Pancreas (tissue), 10 donors: ENCODE measurements around the gene MADD. TPM values are rescaled to one million over a fixed set of nuclear protein-coding genes. Genes with fewer than 3 reads are reported as not detected.

ENCODE experiments used
- ATAC-seq, 4 donors: fragments of 200-7000 bp; cut with Tn5 transposase; one replicate each; pipeline versions ENCODE4 v1.8.0 to v1.9.1; 2020; ENCODE audit warnings: mild to moderate bottlenecking in 4 of 4, moderate library complexity in 4 of 4
- DNase-seq, 6 donors: peaks; one replicate each; pipeline ENCODE4 v3.0.0-alpha.2; 2020
- FAIRE-seq: peaks from 2 replicates; lab custom pipeline; 2012; peaks lifted over from hg19 to GRCh38; lab: Jason Lieb, UNC
- H3K27ac ChIP-seq, 4 donors: fragments of 200-600 bp; sonication (generic); 1 replicate in 3 of 4; 2 replicates in 1 of 4; pipeline versions ENCODE4 v1.5.0 to v1.8.0; 2020
- H3K27me3 ChIP-seq, 4 donors: fragments of 200-600 bp; one replicate each; pipeline ENCODE4 v1.8.0; 2021
- H3K36me3 ChIP-seq, 3 donors: fragments of 200-600 bp; sonication (generic) in 1 of 3; one replicate each; pipeline versions ENCODE4 v1.5.0 to v1.8.0; 2020 to 2021
- H3K4me1 ChIP-seq, 3 donors: fragments of 200-600 bp; one replicate each; pipeline ENCODE4 v1.8.0; 2021
- H3K4me3 ChIP-seq, 4 donors: fragments of 200-600 bp; sonication (generic) in 2 of 4; one replicate each; pipeline versions ENCODE4 v1.5.0 to v1.8.0; 2020 to 2021
- H3K9me3 ChIP-seq, 4 donors: fragments of 200-600 bp; one replicate each; pipeline ENCODE4 v1.8.0; 2021
- WGBS, 2 donors: extraction: QIAGEN DNeasy Blood & Tissue Kit; methylation state at CpG; one replicate each; pipeline ENCODE4 v1.1.7; 2013; 5-methylcytosine and 5-hydroxymethylcytosine counted together
- intact Hi-C, 3 donors: fragments of 100-400 bp; cut with DNase I; formaldehyde crosslinking; loops; one replicate each; pipeline versions ENCODE4 v1.11.1 to v1.14.2; 2022
- polyA plus RNA-seq, 2 donors: library from polyadenylated mRNA; stranded (reverse); fragments of 200-250 nt; gene quantifications; one replicate each; pipeline ENCODE4 v1.2.3, GENCODE V29; 2013
- total RNA-seq, 6 donors: library from RNA; stranded (reverse); fragmentation: NEBNext Ultra II Directional in 4 of 6; extraction: Animal tissue kit (Norgen Biotek cat#: 25700) in 4 of 6; gene quantifications; one replicate each; pipeline versions ENCODE4 v1.2.1 to v1.2.4, GENCODE V29; 2021 to 2023
- TF ChIP-seq, protein P1 (sequence below), 4 donors: fragments of 200-600 bp; sonication (generic) in 3 of 4; IDR thresholded peaks; one replicate each; pipeline versions ENCODE4 v1.5.0 to v1.8.0; 2021; ENCODE audit warnings: antibody characterized with exemption in 4 of 4
- donor health status: healthy with polysubstance abuse.
- donor health status: DM: no; HTN: no; CAD: no; lungs with moderate emphysema.
- donor health status: DM: no; HTN: no; CAD: no.
- donor health status: control.
- donor health status: control.
- donor health status: Bipolar disorder and iron deficiency.
- donor health status: DM: yes; HTN: yes; CAD: no.
- donor health status: DM: no; HTN: no; CAD: no.
- donor health status: DM: no; HTN: no; CAD: no.
- donor health status: DM: yes; HTN: yes; CAD: no.

MADD gene
- total and polyA plus RNA-seq, 8 donors, result 15.0 to 36.9 (median 21.3) TPM

DNA sequence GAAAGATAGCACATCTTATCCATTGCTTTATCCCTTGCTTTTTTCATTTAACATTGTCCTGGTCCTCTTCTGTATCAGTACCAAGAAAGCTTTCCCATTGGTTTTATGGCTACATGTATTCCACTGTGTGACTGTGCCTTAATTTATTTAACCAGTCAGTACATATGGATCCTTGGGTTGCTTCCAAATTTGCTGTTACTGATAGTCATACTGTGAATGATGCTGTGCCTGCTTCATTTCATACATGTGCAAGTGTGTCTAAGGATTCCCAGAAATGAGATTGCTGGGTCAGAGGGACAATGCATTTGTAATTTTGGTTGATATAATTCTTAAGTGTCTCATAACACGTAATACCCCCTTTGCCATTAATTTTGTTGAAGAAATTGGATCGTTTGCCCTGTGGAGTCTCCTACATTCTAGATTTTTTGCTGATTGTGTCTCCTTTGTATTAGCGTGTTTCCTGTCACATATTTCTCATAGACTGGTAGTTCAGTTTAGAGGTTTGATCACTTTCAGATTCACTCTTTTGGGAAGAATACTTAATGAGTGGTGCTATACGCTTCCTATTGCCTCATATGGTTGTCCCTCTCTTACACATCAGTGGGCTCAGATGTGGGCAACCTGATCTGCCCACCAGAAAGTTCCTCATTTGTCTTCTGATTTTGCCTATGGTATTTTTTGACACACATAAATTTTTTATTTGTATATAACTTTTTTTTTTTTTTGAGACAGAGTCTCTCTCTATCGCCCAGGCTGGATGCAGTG is 47.3 kb downstream of the MADD start:
- FAIRE-seq, result no peak
- DNase-seq, result no peak
- Histone ChIP-seq H3K36me3 (peaks cover 0 to 42% (median 10%) of the 10 kb centered on the region in 3 donors), H3K4me3 (no peak overlapping the region), H3K4me1 (no peaks in the 10 kb centered on the region), H3K27me3 (no peaks in the 10 kb centered on the region), H3K27ac (no peak overlapping the region), H3K9me3 (no peaks in the 10 kb centered on the region)
- no peak for ATAC-seq
- 87 to 92% methylated on average over 5 of the region's 5 CpGs for WGBS, 2 donors
- TF ChIP-seq, protein P1, sequence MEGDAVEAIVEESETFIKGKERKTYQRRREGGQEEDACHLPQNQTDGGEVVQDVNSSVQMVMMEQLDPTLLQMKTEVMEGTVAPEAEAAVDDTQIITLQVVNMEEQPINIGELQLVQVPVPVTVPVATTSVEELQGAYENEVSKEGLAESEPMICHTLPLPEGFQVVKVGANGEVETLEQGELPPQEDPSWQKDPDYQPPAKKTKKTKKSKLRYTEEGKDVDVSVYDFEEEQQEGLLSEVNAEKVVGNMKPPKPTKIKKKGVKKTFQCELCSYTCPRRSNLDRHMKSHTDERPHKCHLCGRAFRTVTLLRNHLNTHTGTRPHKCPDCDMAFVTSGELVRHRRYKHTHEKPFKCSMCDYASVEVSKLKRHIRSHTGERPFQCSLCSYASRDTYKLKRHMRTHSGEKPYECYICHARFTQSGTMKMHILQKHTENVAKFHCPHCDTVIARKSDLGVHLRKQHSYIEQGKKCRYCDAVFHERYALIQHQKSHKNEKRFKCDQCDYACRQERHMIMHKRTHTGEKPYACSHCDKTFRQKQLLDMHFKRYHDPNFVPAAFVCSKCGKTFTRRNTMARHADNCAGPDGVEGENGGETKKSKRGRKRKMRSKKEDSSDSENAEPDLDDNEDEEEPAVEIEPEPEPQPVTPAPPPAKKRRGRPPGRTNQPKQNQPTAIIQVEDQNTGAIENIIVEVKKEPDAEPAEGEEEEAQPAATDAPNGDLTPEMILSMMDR (IDR thresholded peaks at IDR 0.05), result no peak
- intact Hi-C loops, result no loop called here

DNA sequence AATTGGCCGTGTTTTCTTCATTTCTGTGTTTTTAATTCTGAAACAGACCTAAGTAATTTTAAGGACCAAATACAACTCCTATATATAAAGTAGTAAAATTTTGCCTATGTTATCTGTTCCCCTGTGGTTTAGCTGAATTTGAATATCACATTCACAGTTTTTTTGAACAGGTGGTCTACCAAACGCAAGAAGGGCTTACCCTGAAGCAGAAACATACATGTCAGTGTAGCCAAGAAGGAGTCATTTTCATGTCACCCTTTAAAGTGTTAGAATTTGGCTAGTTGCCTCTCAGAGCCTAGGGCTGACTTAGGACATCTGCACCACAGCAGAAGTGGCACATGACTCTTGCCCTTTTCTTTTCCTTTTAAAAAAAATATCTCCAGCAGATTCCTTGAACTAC is 48.2 kb downstream of the MADD start:
- TF ChIP-seq, protein P1 (IDR thresholded peaks at IDR 0.05), result no peak
- H3K4me3 ChIP-seq, result no peak overlapping the region
- H3K27me3 ChIP-seq, result no peaks in the 10 kb centered on the region
- 91 to 95% methylated on average over 2 of the region's 2 CpGs for WGBS, 2 donors
- H3K36me3 ChIP-seq, result peaks cover 0 to 36% (median 10%) of the 10 kb centered on the region in 3 donors
- no peak overlapping the region for H3K27ac ChIP-seq
- ATAC-seq (no peak), DNase-seq (no peak), FAIRE-seq (no peak)
- intact Hi-C loops, result no loop called here
- no peaks in the 10 kb centered on the region for H3K9me3 ChIP-seq
- H3K4me1 ChIP-seq, result no peaks in the 10 kb centered on the region

GRCh38 chr11:47324520-47324919 is 54.6 kb downstream of the MADD start:
- Histone ChIP-seq H3K4me1 (no peaks in the 10 kb centered on the region), H3K4me3 (no peak overlapping the region), H3K27me3 (no peaks in the 10 kb centered on the region), H3K36me3 (peaks cover 0 to 21% (median 21%) of the 10 kb centered on the region in 3 donors), H3K27ac (no peak overlapping the region), H3K9me3 (no peaks in the 10 kb centered on the region)
- FAIRE-seq (no peak), DNase-seq (peak in 1 of 6 donors; percentile 39), ATAC-seq (no peak)
- TF ChIP-seq, protein P1 (IDR thresholded peaks at IDR 0.05), result no peak
- intact Hi-C loops, result no loop called here
- 89 to 92% methylated on average over 12 of the region's 12 CpGs for WGBS, 2 donors

GRCh38 chr11:47325271-47326041 is 55.5 kb downstream of the MADD start:
- TF ChIP-seq, protein P1 (IDR thresholded peaks at IDR 0.05), result no peak
- Histone ChIP-seq H3K36me3 (peaks cover 0 to 27% (median 21%) of the 10 kb centered on the region in 3 donors), H3K27ac (no peak overlapping the region), H3K4me1 (no peaks in the 10 kb centered on the region), H3K4me3 (no peak overlapping the region), H3K9me3 (no peaks in the 10 kb centered on the region), H3K27me3 (no peaks in the 10 kb centered on the region)
- DNase-seq, result peak in 1 of 6 donors; percentile 41
- ATAC-seq, result no peak
- FAIRE-seq, result no peak
- WGBS, 2 donors, result 75 to 79% methylated on average over 15 of the region's 15 CpGs
- intact Hi-C loops, result no loop called here
